Fibroblast of lung (primary cell): ENCODE measurements around the gene LAGE3. TPM values are rescaled to one million over a fixed set of nuclear protein-coding genes. Genes with fewer than 3 reads are reported as not detected.

Experiments
- DNase-seq, 2 donors: peaks; one replicate each; pipeline versions ENCODE4 v3.0.0 to v3.0.0-alpha.2; 2010; ENCODE audit warnings: low read depth in 2 of 2
- H2AFZ ChIP-seq: 2 replicates; pipeline ENCODE4 v1.5.1; 2012; ENCODE audit warnings: low read length, control low read depth, inconsistent platforms
- H3K27ac ChIP-seq: 2 replicates; pipeline ENCODE4 v1.5.1; 2011; ENCODE audit warnings: low read length, control low read depth; ENCODE audit not compliant: insufficient read depth
- H3K27me3 ChIP-seq: 2 replicates; pipeline ENCODE4 v1.5.1; 2011; ENCODE audit warnings: mild to moderate bottlenecking, low read length; ENCODE audit not compliant: control insufficient read depth, insufficient read depth
- H3K36me3 ChIP-seq: 2 replicates; pipeline ENCODE4 v1.5.1; 2011; ENCODE audit warnings: low read length; ENCODE audit not compliant: control insufficient read depth, insufficient read depth
- H3K4me1 ChIP-seq: 2 replicates; pipeline ENCODE4 v1.5.1; 2011; ENCODE audit warnings: low read length; ENCODE audit not compliant: control insufficient read depth, insufficient read depth; ENCODE audit errors: extremely low read depth
- H3K4me2 ChIP-seq: 2 replicates; pipeline ENCODE4 v1.5.1; 2011; ENCODE audit warnings: low read length, control low read depth; ENCODE audit not compliant: insufficient read depth; ENCODE audit errors: extremely low read depth
- H3K4me3 ChIP-seq, 4 experiments: fragments of 200-600 bp in 1 of 4; sonication (generic) in 1 of 4; replicated peaks in 1 of 4; 2 replicates each; pipeline ENCODE4 v1.5.1; 2011 to 2016; ENCODE audit warnings: low read length in 4 of 4, low read depth in 3 of 4, mild to moderate bottlenecking in 3 of 4, control low read depth in 2 of 4, inconsistent platforms in 1 of 4, mixed read lengths in 1 of 4; ENCODE audit not compliant: insufficient read depth in 1 of 4; ENCODE audit errors: control extremely low read depth in 1 of 4
- H3K79me2 ChIP-seq: 2 replicates; pipeline ENCODE4 v1.5.1; 2012; ENCODE audit warnings: mild to moderate bottlenecking, low read length, inconsistent platforms; ENCODE audit not compliant: control insufficient read depth, insufficient read depth
- H3K9ac ChIP-seq: 2 replicates; pipeline ENCODE4 v1.5.1; 2011; ENCODE audit warnings: mild to moderate bottlenecking, low read length, control low read depth; ENCODE audit not compliant: insufficient read depth
- H3K9me3 ChIP-seq: 2 replicates; pipeline ENCODE4 v1.5.1; 2012; ENCODE audit warnings: low read depth, low read length; ENCODE audit not compliant: control insufficient read depth, insufficient read depth
- H4K20me1 ChIP-seq: 2 replicates; pipeline ENCODE4 v1.5.1; 2011; ENCODE audit warnings: low read length; ENCODE audit not compliant: control insufficient read depth, insufficient read depth; ENCODE audit errors: extremely low read depth
- CTCF ChIP-seq, 2 donors: IDR thresholded peaks in 1 of 2; conservative IDR thresholded peaks in 1 of 2; 1 replicate in 1 of 2; 2 replicates in 1 of 2; pipeline ENCODE4 v1.5.1; 2011 to 2012; ENCODE audit warnings: low read length in 2 of 2, control low read depth in 1 of 2, inconsistent platforms in 1 of 2, low read depth in 1 of 2, mild to moderate bottlenecking in 1 of 2
- EZH2 ChIP-seq: IDR thresholded peaks from 2 replicates; pipeline ENCODE4 v1.5.1; 2012; ENCODE audit warnings: low read length, control low read depth, mild to moderate bottlenecking; ENCODE audit errors: missing control alignments
- polyA plus RNA-seq, 2 donors: library from polyadenylated mRNA; depleted of rRNA in 1 of 2; stranded (reverse) in 1 of 2; unstranded in 1 of 2; fragments of >200 nt; gene quantifications; 2 replicates each; pipeline ENCODE4 v1.2.1, GENCODE V29; 2011 to 2012; ENCODE audit warnings: missing spikeins in 1 of 2
- total RNA-seq: library from RNA; depleted of rRNA; stranded (reverse); fragments of >200 nt; gene quantifications from 2 replicates; pipeline ENCODE4 v1.2.1, GENCODE V29; 2014

The LAGE3 gene
- total and polyA plus RNA-seq, 2 donors (not counting 1 experiment from before 2014, with no cell fraction given), result 6.4 to 13.4 TPM

- Histone ChIP-seq H3K27ac (no peak overlapping the region), H3K4me1 (no peaks in the 10 kb centered on the region), H3K36me3 (peaks cover 1% of the 10 kb centered on the region), H3K9ac (no peak overlapping the region), H2AFZ (no peak overlapping the region), H3K4me2 (no peak overlapping the region), H4K20me1 (no peaks in the 10 kb centered on the region), H3K79me2 (no peaks in the 10 kb centered on the region), H3K9me3 (no peaks in the 10 kb centered on the region), H3K27me3 (no peaks in the 10 kb centered on the region), H3K4me3 (no peak overlapping the region)
- no peak for DNase-seq
- TF ChIP-seq CTCF (conservative IDR thresholded peaks at IDR 0.05 in 1 of 2, IDR thresholded peaks at IDR 0.05 in 1 of 2; ENCODE audit: low read depth in 1 of 2, low read length in 2 of 2) (no peak), EZH2 (no peak)
Measured at GRCh38 chrX:154476821-154477220, 2.3 kb downstream of the LAGE3 start.

- H2AFZ ChIP-seq, result no peak overlapping the region
- H3K4me3 ChIP-seq, result no peak overlapping the region
- no peak for TF ChIP-seq EZH2
- TF ChIP-seq CTCF (conservative IDR thresholded peaks at IDR 0.05 in 1 of 2, IDR thresholded peaks at IDR 0.05 in 1 of 2; ENCODE audit: low read depth in 1 of 2, low read length in 2 of 2), result no peak
- no peaks in the 10 kb centered on the region for H3K4me1 ChIP-seq
- no peaks in the 10 kb centered on the region for H4K20me1 ChIP-seq
- H3K36me3 ChIP-seq, result peaks cover 16% of the 10 kb centered on the region
- no peaks in the 10 kb centered on the region for H3K9me3 ChIP-seq
- H3K79me2 ChIP-seq, result no peaks in the 10 kb centered on the region
- DNase-seq, result no peak
- H3K9ac ChIP-seq, result no peak overlapping the region
- H3K27ac ChIP-seq, result no peak overlapping the region
- H3K27me3 ChIP-seq, result no peaks in the 10 kb centered on the region
- no peak overlapping the region for H3K4me2 ChIP-seq
Measured at GRCh38 chrX:154473683-154474082, 5.4 kb downstream of the LAGE3 start.

GRCh38 chrX:154472685-154473632, 6.1 kb downstream of the LAGE3 start:
- Histone ChIP-seq H3K4me2 (no peak overlapping the region), H3K9me3 (no peaks in the 10 kb centered on the region), H4K20me1 (no peaks in the 10 kb centered on the region), H3K27ac (no peak overlapping the region), H3K4me1 (no peaks in the 10 kb centered on the region), H3K27me3 (no peaks in the 10 kb centered on the region), H3K4me3 (no peak overlapping the region), H3K9ac (no peak overlapping the region), H3K36me3 (peaks cover 16% of the 10 kb centered on the region), H3K79me2 (no peaks in the 10 kb centered on the region), H2AFZ (no peak overlapping the region)
- DNase-seq, result no peak
- TF ChIP-seq EZH2, result no peak
- no peak for TF ChIP-seq CTCF (conservative IDR thresholded peaks at IDR 0.05 in 1 of 2, IDR thresholded peaks at IDR 0.05 in 1 of 2; ENCODE audit: low read depth in 1 of 2, low read length in 2 of 2)
